GM21526 (cell line): ENCODE measurements around the gene IL4.
A peak's percentile ranks its signal among the peaks of the same experiment; 100 is the strongest.

Experiments
- ATAC-seq: cut with Tn5 transposase; IDR thresholded peaks from one replicate; pipeline ENCODE4 v1.9.1; 2021; ENCODE audit warnings: moderate library complexity; ENCODE audit not compliant: unreplicated experiment, low FRiP score

The IL4 gene

DNA sequence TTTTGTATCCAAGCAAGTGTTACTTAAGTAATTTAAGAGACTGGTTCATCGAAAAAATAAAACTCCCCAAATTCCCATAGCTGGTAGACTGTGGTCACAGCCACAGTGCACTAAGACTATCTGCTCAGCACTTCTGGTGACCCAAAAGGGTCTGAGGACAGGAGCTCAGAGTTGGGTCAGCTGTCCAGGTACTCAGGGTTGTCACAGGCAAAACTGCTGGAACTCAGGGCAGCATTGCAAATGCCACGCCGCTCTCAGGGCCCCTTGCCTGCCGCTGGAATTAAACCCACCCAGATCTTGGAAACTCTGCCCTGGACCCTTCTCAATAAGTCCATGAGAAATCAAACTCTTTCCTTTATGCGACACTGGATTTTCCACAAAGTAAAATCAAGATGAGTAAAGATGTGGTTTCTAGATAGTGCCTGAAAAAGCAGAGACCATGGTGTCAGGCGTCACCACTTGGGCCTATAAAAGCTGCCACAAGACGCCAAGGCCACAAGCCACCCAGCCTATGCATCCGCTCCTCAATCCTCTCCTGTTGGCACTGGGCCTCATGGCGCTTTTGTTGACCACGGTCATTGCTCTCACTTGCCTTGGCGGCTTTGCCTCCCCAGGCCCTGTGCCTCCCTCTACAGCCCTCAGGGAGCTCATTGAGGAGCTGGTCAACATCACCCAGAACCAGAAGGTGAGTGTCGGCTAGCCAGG lies 16.0 kb upstream of the IL4 start, which contains the start of gene IL13:
Gene IL13 (plus strand): TSS at position 498 of the 705 bp plus-strand sequence. CDS start 14 bp downstream, at position 512.
- no peak for ATAC-seq

- ATAC-seq: no peak
These were observed 15.1 kb upstream of the IL4 start for GRCh38 chr5:132658381-132659302.

GRCh38 chr5:132659598-132660493 lies 13.9 kb upstream of the IL4 start:
- ATAC-seq: no peak

DNA sequence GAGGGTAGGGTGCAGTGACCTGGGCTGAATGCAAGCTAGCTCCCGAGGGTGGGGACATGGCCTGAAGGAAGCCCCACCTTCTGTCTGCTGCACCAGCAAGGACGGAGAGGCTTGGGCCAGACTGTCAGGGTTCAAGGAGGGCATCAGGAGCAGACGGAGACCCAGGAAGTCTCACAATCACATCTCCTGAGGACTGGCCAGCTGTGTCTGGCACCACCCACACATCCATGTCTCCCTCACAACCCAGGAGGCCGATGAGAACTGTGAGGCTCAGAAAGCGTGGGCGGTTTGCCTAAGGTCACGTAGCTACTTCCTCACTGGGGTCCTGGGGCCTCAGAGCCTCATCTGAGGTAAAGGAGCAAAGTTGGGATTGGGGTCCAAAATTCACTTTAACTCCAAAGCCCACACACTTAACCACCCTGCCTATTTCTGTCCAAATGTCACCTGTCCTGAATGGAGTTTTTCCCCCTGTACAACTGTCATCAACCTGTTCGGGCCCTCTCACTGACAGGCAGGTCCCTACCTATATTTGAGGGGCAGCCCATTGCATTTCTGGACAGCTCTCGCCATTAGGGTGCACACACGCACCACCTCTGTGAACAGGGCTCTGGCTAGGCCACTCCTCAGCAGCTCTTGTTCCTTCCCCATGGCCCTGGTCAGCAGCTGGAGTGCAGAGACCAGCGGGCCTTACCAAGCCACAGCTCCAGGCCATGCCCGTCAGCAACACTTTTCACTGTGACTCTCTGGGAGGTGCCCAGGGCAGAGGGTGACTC lies 12.4 kb upstream of the IL4 start:
- peak; percentile 27 for ATAC-seq

- no peak for ATAC-seq
These were observed 11.8 kb upstream of the IL4 start for GRCh38 chr5:132662004-132662401.

DNA sequence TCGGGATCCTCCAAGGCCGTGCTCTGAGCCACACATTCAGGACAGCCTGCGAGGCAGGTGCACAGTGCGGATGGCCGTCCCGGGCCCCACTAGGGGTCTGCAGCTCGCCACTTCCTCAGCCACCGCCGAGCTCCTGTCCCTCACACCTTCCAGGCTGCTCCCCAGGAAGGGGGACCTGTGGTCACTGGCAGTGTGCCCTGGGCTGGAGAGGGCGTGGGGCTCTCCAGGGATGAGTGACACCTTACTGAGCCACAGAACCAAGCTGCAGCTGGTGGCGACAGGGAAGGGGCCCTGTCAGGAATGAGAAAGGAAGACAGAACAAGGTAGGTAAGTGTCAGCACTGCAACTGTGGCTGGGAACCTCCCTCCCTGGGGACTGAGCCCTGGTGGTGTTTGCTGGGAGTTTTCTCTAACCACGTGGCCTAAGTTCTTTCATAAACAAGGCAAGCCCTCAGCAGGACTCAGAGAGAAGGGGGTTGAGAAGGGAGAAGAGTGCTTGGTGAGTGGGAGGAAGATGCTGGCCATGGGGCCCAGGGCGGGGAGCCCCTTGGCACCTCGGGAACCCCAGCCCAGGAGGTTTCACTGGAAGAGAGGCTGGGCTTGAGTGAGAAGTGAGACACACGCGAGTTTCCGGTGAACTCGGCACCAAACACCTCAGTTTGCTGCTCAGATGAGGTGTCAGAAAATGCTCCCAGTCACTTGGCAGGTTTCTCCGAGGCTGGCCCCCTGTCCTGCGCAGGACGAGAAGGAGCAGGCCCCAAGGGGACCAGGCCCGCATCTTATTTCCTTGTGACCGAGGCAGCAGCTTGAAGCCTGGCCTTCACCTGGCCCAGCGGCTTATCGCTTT lies 10.6 kb upstream of the IL4 start:
- peak; percentile 55 for ATAC-seq

- ATAC-seq: peak; percentile 29
These were observed 9.8 kb upstream of the IL4 start for GRCh38 chr5:132663771-132664695.

GRCh38 chr5:132664696-132665209 lies 9.0 kb upstream of the IL4 start:
- no peak for ATAC-seq

DNA sequence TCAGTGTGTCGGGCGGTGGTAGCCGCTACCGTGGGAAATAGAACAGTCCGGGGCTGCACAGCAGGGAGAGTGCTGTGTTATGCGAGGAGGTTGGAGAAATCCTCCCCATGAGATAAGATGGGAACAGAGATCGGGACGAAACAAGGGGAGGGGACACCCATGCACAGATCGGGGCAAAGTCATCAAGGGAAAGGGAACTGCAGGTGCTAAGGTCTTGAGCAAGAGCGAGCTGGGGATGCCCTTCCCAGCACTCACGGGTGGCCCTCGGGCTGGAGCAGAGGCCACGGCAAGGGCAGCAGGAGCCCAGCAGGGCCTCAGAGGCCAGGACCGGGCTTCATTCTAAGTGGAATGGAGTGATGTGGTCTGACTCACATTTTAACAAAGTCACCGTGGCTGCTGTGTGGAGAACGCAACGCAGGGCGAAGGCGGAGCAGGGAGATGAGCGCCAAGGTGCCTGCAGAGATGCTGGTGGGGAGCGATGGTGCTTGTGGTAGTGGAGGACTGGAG lies 8.2 kb upstream of the IL4 start:
- no peak for ATAC-seq

- ATAC-seq: no peak
These were observed 7.3 kb upstream of the IL4 start for GRCh38 chr5:132666310-132667123.

DNA sequence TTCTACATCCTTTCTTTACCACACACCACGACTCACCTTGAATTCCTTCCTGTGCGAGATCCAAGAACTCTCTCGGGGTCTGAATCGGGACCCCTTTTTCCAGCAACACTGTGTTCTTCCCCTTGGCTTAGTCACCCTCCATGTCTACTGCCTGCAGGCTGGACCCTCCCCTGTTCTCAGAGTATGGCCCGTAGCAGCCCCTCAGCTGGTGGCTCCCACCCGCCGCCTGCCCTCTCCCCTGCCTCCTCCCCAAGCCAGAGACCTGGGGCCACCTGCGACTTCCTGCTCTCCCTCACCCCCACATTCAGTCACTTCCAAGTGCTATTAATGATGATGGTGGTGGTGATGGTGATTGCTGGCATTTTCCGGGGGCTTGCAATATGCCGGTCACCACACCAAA lies 6.5 kb upstream of the IL4 start:
- no peak for ATAC-seq

DNA sequence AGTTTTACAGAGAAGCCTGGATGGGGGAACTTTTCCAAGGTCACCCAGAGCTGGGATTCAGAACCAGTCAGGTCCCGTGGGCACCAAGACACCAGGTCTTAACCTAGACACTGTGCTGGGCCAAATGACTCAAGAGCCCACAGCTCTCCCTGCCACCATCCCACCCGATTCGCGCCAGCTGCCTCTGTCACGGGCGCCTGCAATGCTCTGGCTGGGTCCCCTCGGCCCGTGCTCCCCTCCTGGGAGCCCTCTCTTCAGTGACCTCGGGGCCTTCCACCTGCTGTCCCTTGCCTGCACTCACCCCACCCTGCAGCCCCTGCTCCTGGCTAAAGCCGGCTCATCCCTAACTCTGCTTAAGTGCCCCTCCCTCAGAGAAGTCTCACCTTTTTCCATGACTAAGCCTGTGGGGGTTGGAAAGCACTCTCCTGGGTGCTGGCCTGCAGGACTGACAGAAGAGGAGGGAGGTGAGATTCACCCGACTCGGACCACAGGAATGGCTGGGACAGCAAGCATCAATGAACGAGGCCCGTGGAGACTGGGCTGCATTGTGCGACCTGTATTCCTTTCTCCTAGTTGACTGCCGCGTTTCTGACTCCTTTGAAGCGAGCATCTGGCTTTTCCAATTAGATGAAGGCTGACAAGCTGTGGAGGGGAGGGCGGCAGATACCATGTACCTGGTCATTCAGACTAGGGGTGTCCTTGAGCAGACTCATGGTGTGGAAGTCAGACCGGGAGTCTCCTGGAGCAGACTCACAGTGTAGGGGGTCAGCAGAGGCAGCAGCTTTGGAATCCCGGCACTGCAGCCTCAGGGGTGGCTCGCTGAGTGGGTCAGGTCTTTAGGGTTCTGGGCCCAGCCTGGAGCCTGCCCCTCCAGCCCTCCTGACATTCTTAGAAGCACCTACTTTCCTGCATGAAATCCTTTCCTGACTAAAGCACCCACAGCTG lies 5.8 kb upstream of the IL4 start:
- ATAC-seq: no peak

DNA sequence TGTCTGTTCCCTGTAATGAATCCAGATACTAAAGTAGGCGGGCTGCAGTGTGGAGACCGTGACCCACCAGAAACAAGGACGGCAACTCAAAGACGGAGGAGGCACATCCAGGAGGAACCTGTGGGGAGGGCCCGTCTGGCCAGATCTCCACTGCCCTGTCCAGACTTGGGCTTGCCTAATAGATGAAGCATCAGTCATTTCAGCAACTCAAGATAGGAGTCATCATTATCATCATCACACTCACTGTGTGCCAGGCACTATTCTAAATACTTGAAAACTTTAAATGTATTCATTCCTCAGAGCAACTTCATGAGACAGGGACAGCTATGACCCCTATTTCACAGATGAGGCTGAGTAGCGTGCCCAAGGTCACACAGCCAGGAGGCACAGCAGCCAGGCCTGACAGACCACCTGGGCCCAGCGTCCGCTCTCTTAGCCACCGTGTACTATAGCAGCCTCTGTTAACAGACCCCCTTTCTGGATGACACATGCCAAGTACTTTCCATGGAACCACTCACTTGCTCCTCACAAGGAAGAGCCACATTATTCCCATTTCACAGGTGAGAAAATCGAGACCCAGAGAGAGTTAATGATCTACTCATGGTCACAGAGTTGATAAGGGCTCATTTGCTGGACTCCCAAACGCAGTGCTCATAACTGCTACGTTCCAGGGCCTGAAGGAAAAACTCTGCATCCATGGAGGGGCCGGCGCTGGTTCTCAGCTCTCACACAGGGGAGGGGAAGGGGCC lies 4.9 kb upstream of the IL4 start:
- no peak for ATAC-seq

DNA sequence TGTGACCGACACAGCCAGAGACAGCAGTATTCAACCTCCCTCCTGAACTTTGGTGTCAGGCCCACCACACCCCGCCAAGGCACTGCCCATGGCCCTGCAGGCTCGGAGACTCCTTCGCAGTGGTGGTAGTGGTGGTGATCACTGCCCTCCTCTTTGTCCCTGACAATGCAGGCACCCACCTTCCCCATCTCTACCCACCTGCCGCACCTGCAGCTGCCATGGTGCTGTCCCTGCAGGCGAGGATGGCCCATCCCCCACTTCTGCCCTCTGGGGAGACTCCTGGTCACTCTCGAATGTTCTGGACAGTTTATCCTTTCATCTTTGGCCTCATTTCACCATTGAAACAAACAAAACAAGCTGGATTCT lies 4.4 kb upstream of the IL4 start:
- ATAC-seq: no peak
